Keratinocyte (primary cell): ENCODE measurements around the gene CLPTM1L.

Source experiments
- EZH2 ChIP-seq: IDR thresholded peaks from one replicate; pipeline ENCODE4 v1.6.1; 2012; ENCODE audit warnings: inconsistent platforms, mild to moderate bottlenecking, low read length, moderate library complexity
- TF ChIP-seq, protein P1 (sequence below), 3 experiments: IDR thresholded peaks in 1 of 3; conservative IDR thresholded peaks in 1 of 3; optimal IDR thresholded peaks in 1 of 3; 2 replicates in 2 of 3; 3 replicates in 1 of 3; pipeline versions ENCODE3 to v1.5.1; 2011; ENCODE audit warnings: low read length in 3 of 3, mild to moderate bottlenecking in 3 of 3, moderate library complexity in 2 of 3, control low read depth in 1 of 3, inconsistent platforms in 1 of 3; ENCODE audit not compliant: insufficient read depth in 2 of 3; ENCODE audit errors: extremely low read depth in 1 of 3

- TF ChIP-seq, protein P1, sequence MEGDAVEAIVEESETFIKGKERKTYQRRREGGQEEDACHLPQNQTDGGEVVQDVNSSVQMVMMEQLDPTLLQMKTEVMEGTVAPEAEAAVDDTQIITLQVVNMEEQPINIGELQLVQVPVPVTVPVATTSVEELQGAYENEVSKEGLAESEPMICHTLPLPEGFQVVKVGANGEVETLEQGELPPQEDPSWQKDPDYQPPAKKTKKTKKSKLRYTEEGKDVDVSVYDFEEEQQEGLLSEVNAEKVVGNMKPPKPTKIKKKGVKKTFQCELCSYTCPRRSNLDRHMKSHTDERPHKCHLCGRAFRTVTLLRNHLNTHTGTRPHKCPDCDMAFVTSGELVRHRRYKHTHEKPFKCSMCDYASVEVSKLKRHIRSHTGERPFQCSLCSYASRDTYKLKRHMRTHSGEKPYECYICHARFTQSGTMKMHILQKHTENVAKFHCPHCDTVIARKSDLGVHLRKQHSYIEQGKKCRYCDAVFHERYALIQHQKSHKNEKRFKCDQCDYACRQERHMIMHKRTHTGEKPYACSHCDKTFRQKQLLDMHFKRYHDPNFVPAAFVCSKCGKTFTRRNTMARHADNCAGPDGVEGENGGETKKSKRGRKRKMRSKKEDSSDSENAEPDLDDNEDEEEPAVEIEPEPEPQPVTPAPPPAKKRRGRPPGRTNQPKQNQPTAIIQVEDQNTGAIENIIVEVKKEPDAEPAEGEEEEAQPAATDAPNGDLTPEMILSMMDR (optimal IDR thresholded peaks at IDR 0.05 in 1 of 3, IDR thresholded peaks at IDR 0.05 in 1 of 3, conservative IDR thresholded peaks at IDR 0.05 in 1 of 3; ENCODE audit: extremely low read depth in 1 of 3, insufficient read depth in 2 of 3, low read length in 3 of 3), result no peak
- no peak for TF ChIP-seq EZH2
Observed at GRCh38 chr5:1329111-1329579, 15.8 kb downstream of the CLPTM1L start.
